GM12878 (cell line): ENCODE data around the gene TMEM120B. TPM values are rescaled to one million over a fixed set of nuclear protein-coding genes. Genes with fewer than 3 reads are reported as not detected.
A peak's percentile ranks its signal among the peaks of the same experiment; 100 is the strongest.

Source experiments
- ATF7 ChIP-seq: fragments of 450-650 bp; IDR thresholded peaks from 2 replicates; pipeline ENCODE4 v1.6.1; 2016; ENCODE audit warnings: low read depth, mild to moderate bottlenecking
- EED ChIP-seq: sonication (generic); IDR thresholded peaks from 2 replicates; pipeline ENCODE4 v1.6.1; 2016; ENCODE audit warnings: antibody characterized with exemption, low read depth
- EP300 ChIP-seq, 2 experiments: fragments of 150-350 bp in 1 of 2; IDR thresholded peaks; 2 replicates each; pipeline ENCODE4 v1.6.1; 2011 to 2012; ENCODE audit warnings: low read depth in 2 of 2, low read length in 2 of 2, borderline replicate concordance in 1 of 2, improper control_type of control experiment in 1 of 2, inconsistent platforms in 1 of 2; ENCODE audit not compliant: control insufficient read depth in 1 of 2
- MTA2 ChIP-seq: fragments of 450-650 bp; IDR thresholded peaks from 2 replicates; pipeline ENCODE4 v1.6.1; 2016; ENCODE audit warnings: low read depth, mild to moderate bottlenecking, moderate library complexity
- PAX8 ChIP-seq: fragments of 450-650 bp; IDR thresholded peaks from 2 replicates; pipeline ENCODE4 v1.6.1; 2017; ENCODE audit warnings: mild to moderate bottlenecking, moderate library complexity
- SPI1 ChIP-seq: IDR thresholded peaks from 2 replicates; pipeline ENCODE4 v1.6.1; 2011; ENCODE audit warnings: low read depth, mild to moderate bottlenecking, low read length, moderate library complexity, borderline replicate concordance; ENCODE audit not compliant: insufficient read depth
- TCF3 ChIP-seq: IDR thresholded peaks from 2 replicates; pipeline ENCODE4 v1.6.1; 2012; ENCODE audit warnings: low read depth, mild to moderate bottlenecking, low read length, borderline replicate concordance; ENCODE audit not compliant: insufficient read depth
- ZNF217 ChIP-seq: fragments of 450-650 bp; IDR thresholded peaks from 2 replicates; pipeline ENCODE4 v1.6.1; 2017; ENCODE audit warnings: antibody characterized with exemption, mild to moderate bottlenecking
- polyA plus RNA-seq, 11 experiments: library from polyadenylated mRNA; depleted of rRNA in 4 of 11; unstranded in 6 of 11; stranded (reverse) in 5 of 11; fragments of >200 nt; fragmentation: Nextera tagmentation in 4 of 11; fragmentation: Illumina TruSeq in 1 of 11; extraction: Ambion mirVana in 4 of 11; extraction: Trizol in 1 of 11; gene quantifications; 1 replicate in 1 of 11; 2 replicates in 10 of 11; pipeline versions ENCODE4 v1.2.1 to v1.2.3, GENCODE V29; 2011 to 2016; ENCODE audit warnings: inconsistent platforms in 2 of 11, missing spikeins in 2 of 11, low read depth in 1 of 11
- total RNA-seq, 4 experiments: library from RNA; depleted of rRNA in 3 of 4; stranded (reverse); fragments of >200 nt in 3 of 4; fragmentation: Illumina TruSeq in 1 of 4; extraction: Trizol in 1 of 4; gene quantifications; 2 replicates each; pipeline versions ENCODE4 v1.2.1 to v1.2.3, GENCODE V29; 2013 to 2021
- TF ChIP-seq, protein P1 (sequence below): fragments of 450-650 bp; conservative IDR thresholded peaks from 2 replicates; pipeline ENCODE4 v1.6.1; 2017; ENCODE audit warnings: mild to moderate bottlenecking, moderate library complexity
- TF ChIP-seq, protein P2 (sequence below): fragments of 450-650 bp; formaldehyde crosslinking; IDR thresholded peaks from 2 replicates; pipeline ENCODE4 v1.5.0; 2022; ENCODE audit warnings: mild to moderate bottlenecking, missing genetic modification characterization
- TF ChIP-seq, protein P3 (sequence below): fragments of 450-650 bp; IDR thresholded peaks from 2 replicates; pipeline ENCODE4 v1.6.1; 2017; ENCODE audit warnings: mild to moderate bottlenecking, moderate library complexity
- TF ChIP-seq, protein P4 (sequence below): fragments of 450-650 bp; formaldehyde crosslinking; IDR thresholded peaks from 2 replicates; pipeline ENCODE4 v1.4.0; 2022; ENCODE audit warnings: mild to moderate bottlenecking, moderate library complexity

Gene TMEM120B
- total and polyA plus RNA-seq, 10 of the 15 experiments (the other 5 are each of a cell fraction or from before 2014, with no cell fraction given) = 4.0 to 26.2 (median 9.2) TPM

DNA sequence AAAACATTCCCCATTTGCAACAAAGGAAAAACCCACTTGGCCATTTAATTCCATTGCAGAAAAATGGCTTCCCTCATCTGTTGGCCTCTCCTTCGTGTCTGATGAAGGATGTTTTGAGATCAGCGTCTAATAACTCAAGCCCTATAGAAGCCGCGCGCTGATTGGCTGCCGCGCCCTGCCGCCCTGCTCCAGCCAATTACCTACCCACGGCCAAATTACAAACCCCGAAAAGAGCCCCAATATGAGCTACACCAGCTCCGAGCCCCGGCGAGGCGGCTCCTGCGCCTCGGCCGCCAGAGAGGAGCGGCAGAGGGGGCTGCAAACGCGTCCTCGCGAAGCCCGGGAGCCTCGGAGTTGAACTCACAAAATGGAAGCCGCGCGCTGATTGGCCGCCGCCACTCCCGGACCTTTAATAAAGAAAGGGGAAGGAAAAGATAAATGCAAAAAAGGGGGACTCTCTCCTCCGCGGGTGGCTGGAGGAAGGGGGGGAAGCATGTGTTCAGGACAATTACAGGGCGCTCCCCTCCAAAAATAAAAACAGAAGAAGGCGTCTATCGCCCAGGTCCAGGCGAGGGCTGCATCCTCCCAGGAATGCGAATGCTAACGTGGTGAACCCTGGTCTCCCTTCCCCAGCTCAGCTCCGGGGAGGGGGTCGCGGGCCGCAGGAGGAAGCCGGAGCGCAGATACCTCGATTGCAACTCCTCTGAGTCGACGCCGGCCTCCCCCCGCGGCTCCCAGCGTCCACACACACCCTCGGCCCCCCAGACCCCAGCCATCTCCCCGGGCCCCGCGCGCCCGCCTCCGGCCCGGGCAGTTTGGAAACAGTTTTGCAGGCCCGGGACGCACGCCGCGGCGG is 90.5 kb downstream of the TMEM120B start (continued):
- TF ChIP-seq, protein P1, sequence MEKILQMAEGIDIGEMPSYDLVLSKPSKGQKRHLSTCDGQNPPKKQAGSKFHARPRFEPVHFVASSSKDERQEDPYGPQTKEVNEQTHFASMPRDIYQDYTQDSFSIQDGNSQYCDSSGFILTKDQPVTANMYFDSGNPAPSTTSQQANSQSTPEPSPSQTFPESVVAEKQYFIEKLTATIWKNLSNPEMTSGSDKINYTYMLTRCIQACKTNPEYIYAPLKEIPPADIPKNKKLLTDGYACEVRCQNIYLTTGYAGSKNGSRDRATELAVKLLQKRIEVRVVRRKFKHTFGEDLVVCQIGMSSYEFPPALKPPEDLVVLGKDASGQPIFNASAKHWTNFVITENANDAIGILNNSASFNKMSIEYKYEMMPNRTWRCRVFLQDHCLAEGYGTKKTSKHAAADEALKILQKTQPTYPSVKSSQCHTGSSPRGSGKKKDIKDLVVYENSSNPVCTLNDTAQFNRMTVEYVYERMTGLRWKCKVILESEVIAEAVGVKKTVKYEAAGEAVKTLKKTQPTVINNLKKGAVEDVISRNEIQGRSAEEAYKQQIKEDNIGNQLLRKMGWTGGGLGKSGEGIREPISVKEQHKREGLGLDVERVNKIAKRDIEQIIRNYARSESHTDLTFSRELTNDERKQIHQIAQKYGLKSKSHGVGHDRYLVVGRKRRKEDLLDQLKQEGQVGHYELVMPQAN = peak; percentile 56
- TF ChIP-seq, protein P2, sequence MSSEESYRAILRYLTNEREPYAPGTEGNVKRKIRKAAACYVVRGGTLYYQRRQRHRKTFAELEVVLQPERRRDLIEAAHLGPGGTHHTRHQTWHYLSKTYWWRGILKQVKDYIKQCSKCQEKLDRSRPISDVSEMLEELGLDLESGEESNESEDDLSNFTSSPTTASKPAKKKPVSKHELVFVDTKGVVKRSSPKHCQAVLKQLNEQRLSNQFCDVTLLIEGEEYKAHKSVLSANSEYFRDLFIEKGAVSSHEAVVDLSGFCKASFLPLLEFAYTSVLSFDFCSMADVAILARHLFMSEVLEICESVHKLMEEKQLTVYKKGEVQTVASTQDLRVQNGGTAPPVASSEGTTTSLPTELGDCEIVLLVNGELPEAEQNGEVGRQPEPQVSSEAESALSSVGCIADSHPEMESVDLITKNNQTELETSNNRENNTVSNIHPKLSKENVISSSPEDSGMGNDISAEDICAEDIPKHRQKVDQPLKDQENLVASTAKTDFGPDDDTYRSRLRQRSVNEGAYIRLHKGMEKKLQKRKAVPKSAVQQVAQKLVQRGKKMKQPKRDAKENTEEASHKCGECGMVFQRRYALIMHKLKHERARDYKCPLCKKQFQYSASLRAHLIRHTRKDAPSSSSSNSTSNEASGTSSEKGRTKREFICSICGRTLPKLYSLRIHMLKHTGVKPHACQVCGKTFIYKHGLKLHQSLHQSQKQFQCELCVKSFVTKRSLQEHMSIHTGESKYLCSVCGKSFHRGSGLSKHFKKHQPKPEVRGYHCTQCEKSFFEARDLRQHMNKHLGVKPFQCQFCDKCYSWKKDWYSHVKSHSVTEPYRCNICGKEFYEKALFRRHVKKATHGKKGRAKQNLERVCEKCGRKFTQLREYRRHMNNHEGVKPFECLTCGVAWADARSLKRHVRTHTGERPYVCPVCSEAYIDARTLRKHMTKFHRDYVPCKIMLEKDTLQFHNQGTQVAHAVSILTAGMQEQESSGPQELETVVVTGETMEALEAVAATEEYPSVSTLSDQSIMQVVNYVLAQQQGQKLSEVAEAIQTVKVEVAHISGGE (CRISPR knock-in tag) = no peak
- peak; percentile 47; the same call in 1 of the 2 replicates for TF ChIP-seq TCF3
- no peak for TF ChIP-seq EP300 (IDR thresholded peaks at IDR 0.05; ENCODE audit: borderline replicate concordance in 1 of 2, control insufficient read depth in 1 of 2, low read depth in 2 of 2, low read length in 2 of 2)
- TF ChIP-seq EED = peak; percentile 43; the same call in 1 of the 2 replicates
- TF ChIP-seq, protein P3, sequence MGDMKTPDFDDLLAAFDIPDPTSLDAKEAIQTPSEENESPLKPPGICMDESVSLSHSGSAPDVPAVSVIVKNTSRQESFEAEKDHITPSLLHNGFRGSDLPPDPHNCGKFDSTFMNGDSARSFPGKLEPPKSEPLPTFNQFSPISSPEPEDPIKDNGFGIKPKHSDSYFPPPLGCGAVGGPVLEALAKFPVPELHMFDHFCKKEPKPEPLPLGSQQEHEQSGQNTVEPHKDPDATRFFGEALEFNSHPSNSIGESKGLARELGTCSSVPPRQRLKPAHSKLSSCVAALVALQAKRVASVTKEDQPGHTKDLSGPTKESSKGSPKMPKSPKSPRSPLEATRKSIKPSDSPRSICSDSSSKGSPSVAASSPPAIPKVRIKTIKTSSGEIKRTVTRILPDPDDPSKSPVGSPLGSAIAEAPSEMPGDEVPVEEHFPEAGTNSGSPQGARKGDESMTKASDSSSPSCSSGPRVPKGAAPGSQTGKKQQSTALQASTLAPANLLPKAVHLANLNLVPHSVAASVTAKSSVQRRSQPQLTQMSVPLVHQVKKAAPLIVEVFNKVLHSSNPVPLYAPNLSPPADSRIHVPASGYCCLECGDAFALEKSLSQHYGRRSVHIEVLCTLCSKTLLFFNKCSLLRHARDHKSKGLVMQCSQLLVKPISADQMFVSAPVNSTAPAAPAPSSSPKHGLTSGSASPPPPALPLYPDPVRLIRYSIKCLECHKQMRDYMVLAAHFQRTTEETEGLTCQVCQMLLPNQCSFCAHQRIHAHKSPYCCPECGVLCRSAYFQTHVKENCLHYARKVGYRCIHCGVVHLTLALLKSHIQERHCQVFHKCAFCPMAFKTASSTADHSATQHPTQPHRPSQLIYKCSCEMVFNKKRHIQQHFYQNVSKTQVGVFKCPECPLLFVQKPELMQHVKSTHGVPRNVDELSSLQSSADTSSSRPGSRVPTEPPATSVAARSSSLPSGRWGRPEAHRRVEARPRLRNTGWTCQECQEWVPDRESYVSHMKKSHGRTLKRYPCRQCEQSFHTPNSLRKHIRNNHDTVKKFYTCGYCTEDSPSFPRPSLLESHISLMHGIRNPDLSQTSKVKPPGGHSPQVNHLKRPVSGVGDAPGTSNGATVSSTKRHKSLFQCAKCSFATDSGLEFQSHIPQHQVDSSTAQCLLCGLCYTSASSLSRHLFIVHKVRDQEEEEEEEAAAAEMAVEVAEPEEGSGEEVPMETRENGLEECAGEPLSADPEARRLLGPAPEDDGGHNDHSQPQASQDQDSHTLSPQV = no peak
- no peak for TF ChIP-seq ZNF217
- no peak for TF ChIP-seq SPI1
- TF ChIP-seq ATF7 = peak; percentile 28; the same call in 1 of the 2 replicates
- TF ChIP-seq, protein P4, sequence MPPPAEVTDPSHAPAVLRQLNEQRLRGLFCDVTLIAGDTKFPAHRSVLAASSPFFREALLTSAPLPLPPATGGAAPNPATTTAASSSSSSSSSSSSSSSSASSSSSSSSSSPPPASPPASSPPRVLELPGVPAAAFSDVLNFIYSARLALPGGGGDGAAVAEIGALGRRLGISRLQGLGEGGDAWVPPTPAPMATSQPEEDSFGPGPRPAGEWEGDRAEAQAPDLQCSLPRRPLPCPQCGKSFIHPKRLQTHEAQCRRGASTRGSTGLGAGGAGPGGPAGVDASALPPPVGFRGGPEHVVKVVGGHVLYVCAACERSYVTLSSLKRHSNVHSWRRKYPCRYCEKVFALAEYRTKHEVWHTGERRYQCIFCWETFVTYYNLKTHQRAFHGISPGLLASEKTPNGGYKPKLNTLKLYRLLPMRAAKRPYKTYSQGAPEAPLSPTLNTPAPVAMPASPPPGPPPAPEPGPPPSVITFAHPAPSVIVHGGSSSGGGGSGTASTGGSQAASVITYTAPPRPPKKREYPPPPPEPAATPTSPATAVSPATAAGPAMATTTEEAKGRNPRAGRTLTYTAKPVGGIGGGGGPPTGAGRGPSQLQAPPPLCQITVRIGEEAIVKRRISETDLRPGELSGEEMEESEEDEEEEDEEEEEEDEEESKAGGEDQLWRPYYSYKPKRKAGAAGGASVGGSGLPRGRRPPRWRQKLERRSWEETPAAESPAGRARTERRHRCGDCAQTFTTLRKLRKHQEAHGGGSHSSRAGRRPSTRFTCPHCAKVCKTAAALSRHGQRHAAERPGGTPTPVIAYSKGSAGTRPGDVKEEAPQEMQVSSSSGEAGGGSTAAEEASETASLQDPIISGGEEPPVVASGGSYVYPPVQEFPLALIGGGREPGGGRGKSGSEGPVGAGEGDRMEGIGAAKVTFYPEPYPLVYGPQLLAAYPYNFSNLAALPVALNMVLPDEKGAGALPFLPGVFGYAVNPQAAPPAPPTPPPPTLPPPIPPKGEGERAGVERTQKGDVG = no peak
- no peak for TF ChIP-seq MTA2
- no peak for TF ChIP-seq PAX8
